MG63 (cell line): ENCODE measurements around the gene PCDHGA3. TPM values are rescaled to one million over a fixed set of nuclear protein-coding genes. Genes with fewer than 3 reads are reported as not detected.
"Not testable (repeated sequence)": the region's sequence is repeated elsewhere in the genome, so short reads cannot be mapped to it uniquely, and the experiment has no call there.

ENCODE experiments used
- DNase-seq: peaks from one replicate; pipeline ENCODE4 v3.0.0-alpha.2; 2020
- H3K27me3 ChIP-seq: fragments of 250-450 bp; sonication (Bioruptor Pico); 2 replicates; pipeline ENCODE4 v1.5.1; 2020; ENCODE audit warnings: mild to moderate bottlenecking, moderate library complexity
- H3K36me3 ChIP-seq: fragments of 250-450 bp; sonication (Bioruptor Pico); 2 replicates; pipeline ENCODE4 v1.5.1; 2020; ENCODE audit warnings: mild to moderate bottlenecking, moderate library complexity
- H3K4me3 ChIP-seq: fragments of 250-450 bp; sonication (Bioruptor Pico); 2 replicates; pipeline ENCODE4 v1.5.1; 2020; ENCODE audit warnings: mild to moderate bottlenecking, moderate library complexity
- H3K9me3 ChIP-seq: fragments of 250-450 bp; sonication (Bioruptor Pico); 2 replicates; pipeline ENCODE4 v1.5.1; 2020; ENCODE audit warnings: mild to moderate bottlenecking, moderate library complexity
- total RNA-seq: library from RNA; depleted of rRNA; stranded (reverse); fragments of >200 nt; shearing (Covaris generic); gene quantifications from 2 replicates; pipeline ENCODE4 v1.2.3, GENCODE V29; 2014; ENCODE audit warnings: low replicate concordance; rRNA removed

Gene PCDHGA3
- total RNA-seq: not detected in 2 replicates

GRCh38 chr5:141343242-141343952 lies at the start of gene PCDHGA3:
TSS of gene PCDHGA3 (plus strand) at chr5:141343829. CDS start at chr5:141344034, 205 bp downstream.
- Histone ChIP-seq H3K36me3 (no peaks in the 10 kb centered on the region), H3K9me3 (peaks cover 2% of the 10 kb centered on the region), H3K27me3 (no peaks in the 10 kb centered on the region; the same call in 1 of the 2 replicates), H3K4me3 (no peak within 1 kb of the TSS)
- DNase-seq: no peak

DNA sequence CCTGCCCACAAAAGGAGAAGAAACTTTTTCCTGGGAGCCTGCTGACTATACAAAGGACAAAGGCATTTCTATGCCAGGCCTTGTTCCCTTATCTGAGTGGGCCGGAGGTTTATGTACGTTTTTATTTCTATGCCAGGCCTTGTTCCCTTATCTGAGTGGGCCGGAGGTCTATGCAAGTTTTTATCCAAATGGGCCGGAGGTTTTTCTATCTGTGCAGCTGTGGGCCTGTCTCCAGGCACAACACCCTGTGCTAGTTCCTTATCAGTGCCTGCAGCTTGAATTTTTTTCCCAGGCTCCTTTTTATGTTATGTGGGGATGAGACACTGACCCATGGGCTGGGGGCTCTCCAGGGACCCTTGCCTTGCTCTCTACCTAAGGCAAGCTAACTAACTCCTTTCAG lies 45.3 kb upstream of the PCDHGA3 start:
- Histone ChIP-seq H3K4me3 (no peak overlapping the region), H3K9me3 (peaks cover 4% of the 10 kb centered on the region), H3K27me3 (no peaks in the 10 kb centered on the region), H3K36me3 (no peaks in the 10 kb centered on the region)
- no peak for DNase-seq

DNA sequence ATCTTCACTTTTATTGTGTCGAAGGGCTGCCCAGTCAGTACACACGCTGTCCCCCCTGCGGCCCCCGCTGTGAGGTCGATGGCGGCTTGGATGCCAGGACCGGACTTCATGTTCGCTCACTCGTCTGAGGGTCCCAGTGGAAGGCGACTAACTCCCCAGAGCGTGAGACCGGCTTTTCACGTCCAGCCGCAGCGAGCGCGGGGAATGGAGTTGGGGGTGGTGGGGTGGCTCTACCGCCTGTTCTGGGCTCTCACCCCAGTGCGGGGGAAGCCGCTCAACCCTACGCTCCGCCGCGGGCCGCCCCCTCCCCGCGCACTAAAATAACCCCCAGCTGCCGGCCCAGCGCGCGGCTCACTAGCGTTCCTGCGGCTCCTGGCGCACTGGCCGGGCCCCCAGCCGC lies 39.9 kb upstream of the PCDHGA3 start, which contains the start of gene SLC25A2:
TSS of gene SLC25A2 (minus strand) at position 294 of the 400 bp plus-strand sequence. CDS start at position 110, 184 bp downstream.
- Histone ChIP-seq H3K36me3 (no peaks in the 10 kb centered on the region), H3K27me3 (no peaks in the 10 kb centered on the region), H3K4me3 (no peak within 1 kb of the TSS), H3K9me3 (peaks cover 4% of the 10 kb centered on the region)
- DNase-seq: no peak

DNA sequence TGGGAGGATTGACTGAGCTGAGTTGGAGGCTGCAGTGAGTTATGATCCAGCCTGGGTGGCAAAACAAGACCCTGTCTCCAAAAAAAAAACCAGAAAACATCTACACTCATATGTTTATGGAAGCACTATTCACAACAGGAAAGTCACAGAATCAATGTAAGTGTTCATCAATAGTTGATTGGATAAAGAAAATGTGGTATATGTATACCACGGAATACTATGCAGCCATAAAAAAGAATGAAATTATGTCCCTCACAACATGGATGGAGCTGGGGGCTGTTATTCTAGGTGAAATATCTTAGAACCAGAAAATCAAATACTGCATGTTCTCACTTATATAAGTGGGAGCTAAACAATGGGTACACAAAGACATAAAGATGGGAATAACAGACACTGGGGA lies 37.0 kb upstream of the PCDHGA3 start:
- Histone ChIP-seq H3K4me3 (no peak overlapping the region), H3K36me3 (no peaks in the 10 kb centered on the region), H3K27me3 (no peaks in the 10 kb centered on the region), H3K9me3 (peaks cover 4% of the 10 kb centered on the region)
- no peak for DNase-seq

DNA sequence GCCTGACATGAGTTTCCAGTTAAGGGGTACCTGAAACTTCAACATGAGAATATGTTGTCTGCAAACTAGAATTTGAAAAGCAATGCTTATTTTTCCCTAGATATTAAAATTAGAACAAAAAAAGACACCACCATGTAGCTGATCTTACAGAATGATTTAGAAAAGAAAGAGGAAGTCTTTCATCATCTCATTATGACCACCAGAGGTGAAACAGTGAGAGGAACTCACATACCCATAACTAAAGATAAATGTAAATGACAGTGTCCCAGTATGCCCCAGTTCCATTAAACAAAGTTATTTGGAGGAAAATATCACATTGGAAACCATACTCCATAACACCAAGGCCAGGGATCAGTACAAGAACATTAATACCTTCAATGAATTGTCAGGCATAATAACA lies 29.9 kb upstream of the PCDHGA3 start:
- no peak for DNase-seq
- Histone ChIP-seq H3K9me3 (peaks cover 23% of the 10 kb centered on the region), H3K36me3 (peaks cover 39% of the 10 kb centered on the region), H3K4me3 (no peak overlapping the region), H3K27me3 (no peaks in the 10 kb centered on the region)

- peaks cover 55% of the 10 kb centered on the region for H3K36me3 ChIP-seq
- H3K27me3 ChIP-seq, H3K4me3 ChIP-seq, DNase-seq: not testable (repeated sequence)
- peaks cover 49% of the 10 kb centered on the region for H3K9me3 ChIP-seq
Measured at GRCh38 chr5:141316963-141317362, 26.7 kb upstream of the PCDHGA3 start.

DNA sequence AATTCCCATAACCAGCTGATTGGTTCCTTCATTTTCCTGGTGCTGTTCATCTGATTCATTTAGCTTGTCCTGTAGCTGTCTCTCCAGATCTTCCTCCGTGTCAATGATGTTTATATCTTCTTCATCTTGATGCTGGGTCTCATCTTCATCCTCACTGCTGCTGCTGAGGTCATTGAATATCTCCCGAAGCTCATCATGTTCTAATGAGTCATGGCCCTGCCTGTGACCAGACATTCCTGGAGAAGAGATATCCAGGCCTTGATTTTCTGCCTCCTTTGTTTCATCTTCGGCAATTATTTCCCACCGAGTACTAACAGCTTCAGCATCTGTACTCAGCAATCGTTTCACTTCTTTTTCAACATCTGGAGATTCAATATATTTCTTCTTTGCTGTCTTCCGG lies 24.4 kb upstream of the PCDHGA3 start:
- H3K27me3 ChIP-seq: no peaks in the 10 kb centered on the region
- peaks cover 49% of the 10 kb centered on the region for H3K9me3 ChIP-seq
- peaks cover 54% of the 10 kb centered on the region for H3K36me3 ChIP-seq
- DNase-seq: no peak
- H3K4me3 ChIP-seq: peak overlapping the region; percentile 93

- H3K27me3 ChIP-seq: no peaks in the 10 kb centered on the region
- peaks cover 45% of the 10 kb centered on the region for H3K9me3 ChIP-seq
- peak overlapping the region; percentile 93 for H3K4me3 ChIP-seq
- DNase-seq: no peak
- peaks cover 52% of the 10 kb centered on the region for H3K36me3 ChIP-seq
Measured at GRCh38 chr5:141319699-141320098, 23.9 kb upstream of the PCDHGA3 start.

- H3K9me3 ChIP-seq: peaks cover 45% of the 10 kb centered on the region
- H3K27me3 ChIP-seq: no peaks in the 10 kb centered on the region
- peak; percentile 93 for DNase-seq
- peak within 1 kb of the TSS; percentile 93 for H3K4me3 ChIP-seq
- peaks cover 48% of the 10 kb centered on the region for H3K36me3 ChIP-seq
Measured at GRCh38 chr5:141320225-141321169, 23.1 kb upstream of the PCDHGA3 start, which contains the start of gene TAF7. TSS of gene TAF7 (minus strand) at chr5:141320784. CDS start at chr5:141320044, 740 bp downstream.

- H3K36me3 ChIP-seq: peaks cover 31% of the 10 kb centered on the region
- H3K27me3 ChIP-seq: no peaks in the 10 kb centered on the region
- no peak overlapping the region for H3K4me3 ChIP-seq
- no peak for DNase-seq
- H3K9me3 ChIP-seq: peaks cover 39% of the 10 kb centered on the region
Measured at GRCh38 chr5:141322261-141322660, 21.4 kb upstream of the PCDHGA3 start.

GRCh38 chr5:141326088-141326854 lies 17.4 kb upstream of the PCDHGA3 start:
- H3K9me3 ChIP-seq: peaks cover 7% of the 10 kb centered on the region
- no peak for DNase-seq
- no peak overlapping the region for H3K4me3 ChIP-seq

GRCh38 chr5:141328231-141328630 lies 15.4 kb upstream of the PCDHGA3 start:
- no peaks in the 10 kb centered on the region for H3K36me3 ChIP-seq
- no peak for DNase-seq
- H3K27me3 ChIP-seq: no peaks in the 10 kb centered on the region
- no peak overlapping the region for H3K4me3 ChIP-seq
- H3K9me3 ChIP-seq: peaks cover 2% of the 10 kb centered on the region; the same call in 1 of the 2 replicates

More at GRCh38 chr5:141326088-141326854, 17.4 kb upstream of the PCDHGA3 start:
- H3K36me3 ChIP-seq: no peaks in the 10 kb centered on the region
- H3K27me3 ChIP-seq: no peaks in the 10 kb centered on the region

- H3K4me3 ChIP-seq: peak within 1 kb of the TSS; percentile 37
- peak; percentile 62 for DNase-seq
- H3K27me3 ChIP-seq: no peaks in the 10 kb centered on the region
- H3K36me3 ChIP-seq: no peaks in the 10 kb centered on the region
- peaks cover 2% of the 10 kb centered on the region; the same call in 1 of the 2 replicates for H3K9me3 ChIP-seq
Measured at GRCh38 chr5:141330299-141331080, 13.1 kb upstream of the PCDHGA3 start, which contains the start of gene PCDHGA1. TSS of gene PCDHGA1 (plus strand) at chr5:141330514.

GRCh38 chr5:141332571-141332970 lies 11.1 kb upstream of the PCDHGA3 start:
- not testable (repeated sequence) for H3K36me3 ChIP-seq, H3K27me3 ChIP-seq, DNase-seq, H3K9me3 ChIP-seq, H3K4me3 ChIP-seq

DNA sequence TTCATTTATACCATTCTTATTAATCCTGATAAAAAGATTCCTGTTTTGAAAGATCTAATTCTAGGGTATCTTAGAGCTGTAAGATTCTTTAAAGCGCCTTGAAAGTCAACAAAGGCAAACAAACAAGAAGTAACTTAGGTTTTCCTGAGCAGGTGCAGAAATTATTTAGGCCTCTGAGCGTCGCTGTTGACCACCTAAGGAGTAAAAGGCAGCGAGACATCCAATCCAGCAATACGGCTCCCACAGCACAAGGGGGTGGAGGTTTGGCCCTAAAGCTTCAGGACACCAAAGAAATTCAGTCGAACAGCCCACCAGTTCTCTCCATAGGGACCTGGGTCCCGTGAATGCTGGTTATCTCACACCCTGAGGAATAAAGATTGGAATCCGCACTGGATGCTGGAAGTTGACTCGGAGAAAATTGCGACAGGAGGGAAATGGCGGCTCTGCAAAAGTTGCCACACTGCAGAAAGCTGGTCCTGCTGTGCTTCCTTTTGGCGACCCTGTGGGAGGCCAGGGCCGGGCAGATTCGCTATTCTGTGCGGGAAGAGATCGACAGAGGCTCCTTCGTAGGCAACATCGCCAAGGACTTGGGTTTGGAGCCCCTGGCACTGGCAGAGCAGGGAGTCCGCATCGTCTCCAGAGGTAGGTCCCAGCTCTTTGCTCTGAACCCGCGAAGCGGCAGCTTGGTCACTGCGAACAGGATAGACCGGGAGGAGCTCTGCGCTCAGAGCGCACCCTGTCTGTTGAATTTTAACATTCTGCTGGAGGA lies 4.9 kb upstream of the PCDHGA3 start, which contains the start of gene PCDHGA2:
TSS of gene PCDHGA2 (plus strand) at position 223 of the 769 bp plus-strand sequence.
- no peak for DNase-seq
- no peak within 1 kb of the TSS for H3K4me3 ChIP-seq
- H3K27me3 ChIP-seq: no peaks in the 10 kb centered on the region
- H3K9me3 ChIP-seq: no peaks in the 10 kb centered on the region; the same call in none of the 2 replicates
- no peaks in the 10 kb centered on the region for H3K36me3 ChIP-seq
